ENCODE results near the gene IGLON5.

The IGLON5 gene

GRCh38 chr19:51321799-51322198 is 10.4 kb downstream of the IGLON5 start:
- no peak for ATAC-seq
- TF ChIP-seq ESRRG (CRISPR knock-in tag; IDR thresholded peaks at IDR 0.05): no peak
- TF ChIP-seq ZNF565 (CRISPR knock-in tag; conservative IDR thresholded peaks at IDR 0.05; ENCODE audit: low read depth): no peak
- TF ChIP-seq TOX (CRISPR knock-in tag; IDR thresholded peaks at IDR 0.05; ENCODE audit: borderline replicate concordance): no peak
- no peak for TF ChIP-seq ISL1 (CRISPR knock-in tag; IDR thresholded peaks at IDR 0.05)
- no peak for TF ChIP-seq OSR1 (CRISPR knock-in tag; IDR thresholded peaks at IDR 0.05)

GRCh38 chr19:51323481-51324166 is 12.2 kb downstream of the IGLON5 start:
- TF ChIP-seq PATZ1 (CRISPR knock-in tag; IDR thresholded peaks at IDR 0.05; ENCODE audit: borderline replicate concordance): no peak
- TF ChIP-seq ZFP30 (CRISPR knock-in tag; IDR thresholded peaks at IDR 0.05): no peak
- no peak for TF ChIP-seq ISL1 (CRISPR knock-in tag; IDR thresholded peaks at IDR 0.05)
- no peak for TF ChIP-seq SNAI2 (CRISPR knock-in tag; IDR thresholded peaks at IDR 0.05)
- TF ChIP-seq CSRNP3 (CRISPR knock-in tag; IDR thresholded peaks at IDR 0.05): no peak
- TF ChIP-seq ZNF565 (CRISPR knock-in tag; conservative IDR thresholded peaks at IDR 0.05; ENCODE audit: low read depth): no peak
- TF ChIP-seq TCF4 (CRISPR knock-in tag; IDR thresholded peaks at IDR 0.05; ENCODE audit: borderline replicate concordance): no peak
- no peak for TF ChIP-seq ZNF70 (CRISPR knock-in tag; IDR thresholded peaks at IDR 0.05)
- TF ChIP-seq TSHZ2 (CRISPR knock-in tag; IDR thresholded peaks at IDR 0.05): no peak
- TF ChIP-seq OSR1 (CRISPR knock-in tag; IDR thresholded peaks at IDR 0.05): no peak
- no peak for TF ChIP-seq ZC3H10 (CRISPR knock-in tag; IDR thresholded peaks at IDR 0.05)
- no peak for TF ChIP-seq CSDC2 (CRISPR knock-in tag; IDR thresholded peaks at IDR 0.05)
- TF ChIP-seq PPARA (CRISPR knock-in tag; IDR thresholded peaks at IDR 0.05; ENCODE audit: borderline replicate concordance): no peak
- no peak for TF ChIP-seq RARB (CRISPR knock-in tag; IDR thresholded peaks at IDR 0.05)
- no peak for TF ChIP-seq POU6F1 (CRISPR knock-in tag; IDR thresholded peaks at IDR 0.05; ENCODE audit: borderline replicate concordance, low read depth)
- TF ChIP-seq BACH2 (CRISPR knock-in tag; IDR thresholded peaks at IDR 0.05; ENCODE audit: borderline replicate concordance): no peak
- no peak for TF ChIP-seq GLIS3 (CRISPR knock-in tag; IDR thresholded peaks at IDR 0.05)
- no peak for TF ChIP-seq ARNTL (CRISPR knock-in tag; IDR thresholded peaks at IDR 0.05; ENCODE audit: borderline replicate concordance, low read depth)
- TF ChIP-seq ZFP3 (CRISPR knock-in tag; IDR thresholded peaks at IDR 0.05): no peak
- ATAC-seq: no peak

GRCh38 chr19:51324167-51324481 is 12.7 kb downstream of the IGLON5 start:
- TF ChIP-seq TSHZ2 (CRISPR knock-in tag; IDR thresholded peaks at IDR 0.05) (no peak), POU6F1 (CRISPR knock-in tag; IDR thresholded peaks at IDR 0.05; ENCODE audit: borderline replicate concordance, low read depth) (no peak), CREB5 (CRISPR knock-in tag; IDR thresholded peaks at IDR 0.05; ENCODE audit: low read depth) (no peak), ISL1 (CRISPR knock-in tag; IDR thresholded peaks at IDR 0.05) (no peak), GLIS3 (CRISPR knock-in tag; IDR thresholded peaks at IDR 0.05) (no peak), OSR1 (CRISPR knock-in tag; IDR thresholded peaks at IDR 0.05) (no peak), ZNF70 (CRISPR knock-in tag; IDR thresholded peaks at IDR 0.05) (no peak)
- ATAC-seq: no peak

All from SK-N-SH treated with all-trans-retinoic acid at 6 μM for 48 hours (cell line).